ENCODE measurements around the gene WDR91. TPM values are rescaled to one million over a fixed set of nuclear protein-coding genes. Genes with fewer than 3 reads are reported as not detected.
"Not testable (repeated sequence)": the region's sequence is repeated elsewhere in the genome, so short reads cannot be mapped to it uniquely, and the experiment has no call there.

Gene WDR91
- total and polyA plus RNA-seq, 2 donors: 14.3 to 19.8 TPM

- Histone ChIP-seq H3K36me3 (ENCODE audit: control insufficient read depth in 2 of 2, insufficient read depth in 2 of 2, low read length in 1 of 2) (no peaks in the 10 kb centered on the region), H3K4me3 (ENCODE audit: low read length in 2 of 2) (no peak overlapping the region), H3K9me3 (ENCODE audit: control insufficient read depth in 2 of 2, insufficient read depth in 1 of 2, low read length in 1 of 2) (no peaks in the 10 kb centered on the region), H3K4me1 (ENCODE audit: control insufficient read depth in 2 of 2, insufficient read depth in 2 of 2, low read length in 2 of 2) (peaks cover 0 to 4% of the 10 kb centered on the region in 2 donors), H3K27me3 (ENCODE audit: control insufficient read depth in 2 of 2, insufficient read depth in 1 of 2, low read length in 1 of 2) (no peaks in the 10 kb centered on the region), H3K27ac (ENCODE audit: low read depth in 1 of 2, low read length in 1 of 2) (no peak overlapping the region)
- DNase-seq (ENCODE audit: low read depth in 6 of 9, low spot score in 9 of 9): no peak
- WGBS: 21% methylated on average over 2 of the region's 2 CpGs
Measured at GRCh38 chr7:135236727-135237126, 25.4 kb upstream of the WDR91 start.

- DNase-seq (ENCODE audit: low read depth in 6 of 9, low spot score in 9 of 9): no peak
- Histone ChIP-seq H3K27me3 (ENCODE audit: control insufficient read depth in 2 of 2, insufficient read depth in 1 of 2, low read length in 1 of 2) (no peaks in the 10 kb centered on the region), H3K9me3 (ENCODE audit: control insufficient read depth in 2 of 2, insufficient read depth in 1 of 2, low read length in 1 of 2) (no peaks in the 10 kb centered on the region), H3K4me1 (ENCODE audit: control insufficient read depth in 2 of 2, insufficient read depth in 2 of 2, low read length in 2 of 2) (peaks cover 0 to 4% of the 10 kb centered on the region in 2 donors), H3K4me3 (ENCODE audit: low read length in 2 of 2) (no peak overlapping the region), H3K27ac (ENCODE audit: low read depth in 1 of 2, low read length in 1 of 2) (no peak overlapping the region), H3K36me3 (ENCODE audit: control insufficient read depth in 2 of 2, insufficient read depth in 2 of 2, low read length in 1 of 2) (no peaks in the 10 kb centered on the region)
- 98% methylated on average over 5 of the region's 5 CpGs for WGBS
Measured at GRCh38 chr7:135235841-135236240, 24.5 kb upstream of the WDR91 start.

GRCh38 chr7:135234727-135235126 lies 23.4 kb upstream of the WDR91 start:
- Histone ChIP-seq H3K4me3 (ENCODE audit: low read length in 2 of 2) (no peak overlapping the region), H3K27ac (ENCODE audit: low read depth in 1 of 2, low read length in 1 of 2) (no peak overlapping the region)
- DNase-seq (ENCODE audit: low read depth in 6 of 9, low spot score in 9 of 9): no peak

GRCh38 chr7:135234095-135234494 lies 22.8 kb upstream of the WDR91 start:
- H3K4me3 ChIP-seq (ENCODE audit: low read length in 2 of 2); H3K4me1 ChIP-seq (ENCODE audit: control insufficient read depth in 2 of 2, insufficient read depth in 2 of 2, low read length in 2 of 2); H3K27me3 ChIP-seq (ENCODE audit: control insufficient read depth in 2 of 2, insufficient read depth in 1 of 2, low read length in 1 of 2); H3K27ac ChIP-seq (ENCODE audit: low read depth in 1 of 2, low read length in 1 of 2); DNase-seq (ENCODE audit: low read depth in 6 of 9, low spot score in 9 of 9); H3K36me3 ChIP-seq (ENCODE audit: control insufficient read depth in 2 of 2, insufficient read depth in 2 of 2, low read length in 1 of 2); H3K9me3 ChIP-seq (ENCODE audit: control insufficient read depth in 2 of 2, insufficient read depth in 1 of 2, low read length in 1 of 2): not testable (repeated sequence)
- 97% methylated on average over 14 of the region's 14 CpGs for WGBS

More at GRCh38 chr7:135234727-135235126, 23.4 kb upstream of the WDR91 start:
- H3K4me1 ChIP-seq (ENCODE audit: control insufficient read depth in 2 of 2, insufficient read depth in 2 of 2, low read length in 2 of 2): peaks cover 0 to 4% of the 10 kb centered on the region in 2 donors
- WGBS: 94% methylated on average over 4 of the region's 4 CpGs
- no peaks in the 10 kb centered on the region for H3K27me3 ChIP-seq (ENCODE audit: control insufficient read depth in 2 of 2, insufficient read depth in 1 of 2, low read length in 1 of 2)
- H3K36me3 ChIP-seq (ENCODE audit: control insufficient read depth in 2 of 2, insufficient read depth in 2 of 2, low read length in 1 of 2): no peaks in the 10 kb centered on the region
- no peaks in the 10 kb centered on the region for H3K9me3 ChIP-seq (ENCODE audit: control insufficient read depth in 2 of 2, insufficient read depth in 1 of 2, low read length in 1 of 2)

- 97% methylated on average over 28 of the region's 28 CpGs for WGBS
- Histone ChIP-seq H3K36me3 (ENCODE audit: control insufficient read depth in 2 of 2, insufficient read depth in 2 of 2, low read length in 1 of 2) (no peaks in the 10 kb centered on the region), H3K9me3 (ENCODE audit: control insufficient read depth in 2 of 2, insufficient read depth in 1 of 2, low read length in 1 of 2) (no peaks in the 10 kb centered on the region), H3K27me3 (ENCODE audit: control insufficient read depth in 2 of 2, insufficient read depth in 1 of 2, low read length in 1 of 2) (no peaks in the 10 kb centered on the region), H3K4me1 (ENCODE audit: control insufficient read depth in 2 of 2, insufficient read depth in 2 of 2, low read length in 2 of 2) (no peaks in the 10 kb centered on the region), H3K27ac (ENCODE audit: low read depth in 1 of 2, low read length in 1 of 2) (no peak within 1 kb of the TSS), H3K4me3 (ENCODE audit: low read length in 2 of 2) (no peak within 1 kb of the TSS)
- no peak for DNase-seq (ENCODE audit: low read depth in 6 of 9, low spot score in 9 of 9)
Measured at GRCh38 chr7:135233570-135233969, 22.2 kb upstream of the WDR91 start, which contains the start of gene STRA8. Gene STRA8, plus strand, starts transcription at chr7:135233838. Its CDS starts 6,687 bp downstream, at chr7:135240525.

GRCh38 chr7:135232720-135233119 lies 21.4 kb upstream of the WDR91 start:
- H3K4me3 ChIP-seq (ENCODE audit: low read length in 2 of 2): no peak overlapping the region
- H3K9me3 ChIP-seq (ENCODE audit: control insufficient read depth in 2 of 2, insufficient read depth in 1 of 2, low read length in 1 of 2): no peaks in the 10 kb centered on the region
- no peaks in the 10 kb centered on the region for H3K27me3 ChIP-seq (ENCODE audit: control insufficient read depth in 2 of 2, insufficient read depth in 1 of 2, low read length in 1 of 2)
- no peaks in the 10 kb centered on the region for H3K36me3 ChIP-seq (ENCODE audit: control insufficient read depth in 2 of 2, insufficient read depth in 2 of 2, low read length in 1 of 2)
- DNase-seq (ENCODE audit: low read depth in 6 of 9, low spot score in 9 of 9): no peak
- WGBS: 97% methylated on average over 13 of the region's 13 CpGs
- no peak overlapping the region for H3K27ac ChIP-seq (ENCODE audit: low read depth in 1 of 2, low read length in 1 of 2)
- no peaks in the 10 kb centered on the region for H3K4me1 ChIP-seq (ENCODE audit: control insufficient read depth in 2 of 2, insufficient read depth in 2 of 2, low read length in 2 of 2)

- Histone ChIP-seq H3K9me3 (ENCODE audit: control insufficient read depth in 2 of 2, insufficient read depth in 1 of 2, low read length in 1 of 2) (no peaks in the 10 kb centered on the region), H3K36me3 (ENCODE audit: control insufficient read depth in 2 of 2, insufficient read depth in 2 of 2, low read length in 1 of 2) (no peaks in the 10 kb centered on the region), H3K27me3 (ENCODE audit: control insufficient read depth in 2 of 2, insufficient read depth in 1 of 2, low read length in 1 of 2) (no peaks in the 10 kb centered on the region), H3K4me1 (ENCODE audit: control insufficient read depth in 2 of 2, insufficient read depth in 2 of 2, low read length in 2 of 2) (no peaks in the 10 kb centered on the region), H3K27ac (ENCODE audit: low read depth in 1 of 2, low read length in 1 of 2) (no peak overlapping the region), H3K4me3 (ENCODE audit: low read length in 2 of 2) (no peak overlapping the region)
- 97% methylated on average over 6 of the region's 6 CpGs for WGBS
- no peak for DNase-seq (ENCODE audit: low read depth in 6 of 9, low spot score in 9 of 9)
Measured at GRCh38 chr7:135232087-135232486, 20.8 kb upstream of the WDR91 start.

- H3K36me3 ChIP-seq (ENCODE audit: control insufficient read depth in 2 of 2, insufficient read depth in 2 of 2, low read length in 1 of 2): no peaks in the 10 kb centered on the region
- H3K27me3 ChIP-seq (ENCODE audit: control insufficient read depth in 2 of 2, insufficient read depth in 1 of 2, low read length in 1 of 2): no peaks in the 10 kb centered on the region
- no peaks in the 10 kb centered on the region for H3K9me3 ChIP-seq (ENCODE audit: control insufficient read depth in 2 of 2, insufficient read depth in 1 of 2, low read length in 1 of 2)
- DNase-seq (ENCODE audit: low read depth in 6 of 9, low spot score in 9 of 9): no peak
- H3K4me3 ChIP-seq (ENCODE audit: low read length in 2 of 2): no peak overlapping the region
- no peaks in the 10 kb centered on the region for H3K4me1 ChIP-seq (ENCODE audit: control insufficient read depth in 2 of 2, insufficient read depth in 2 of 2, low read length in 2 of 2)
- no peak overlapping the region for H3K27ac ChIP-seq (ENCODE audit: low read depth in 1 of 2, low read length in 1 of 2)
Measured at GRCh38 chr7:135231686-135232085, 20.4 kb upstream of the WDR91 start.

- Histone ChIP-seq H3K36me3 (ENCODE audit: control insufficient read depth in 2 of 2, insufficient read depth in 2 of 2, low read length in 1 of 2) (no peaks in the 10 kb centered on the region), H3K27ac (ENCODE audit: low read depth in 1 of 2, low read length in 1 of 2) (no peak overlapping the region), H3K4me1 (ENCODE audit: control insufficient read depth in 2 of 2, insufficient read depth in 2 of 2, low read length in 2 of 2) (no peaks in the 10 kb centered on the region), H3K9me3 (ENCODE audit: control insufficient read depth in 2 of 2, insufficient read depth in 1 of 2, low read length in 1 of 2) (no peaks in the 10 kb centered on the region), H3K4me3 (ENCODE audit: low read length in 2 of 2) (no peak overlapping the region), H3K27me3 (ENCODE audit: control insufficient read depth in 2 of 2, insufficient read depth in 1 of 2, low read length in 1 of 2) (no peaks in the 10 kb centered on the region)
- DNase-seq (ENCODE audit: low read depth in 6 of 9, low spot score in 9 of 9): no peak
- 3% methylated on average over 1 of the region's 1 CpG for WGBS
Measured at GRCh38 chr7:135224027-135224426, 12.7 kb upstream of the WDR91 start.
